NCI-H2171 treated with DMSO at 0.1 percent for 48 hours (cell line): ENCODE measurements around the gene MACROH2A1.

ENCODE experiments used
- DNase-seq: peaks from one replicate; lab custom pipeline; 2025; lab: John Stamatoyannopoulos, UW

MACROH2A1 gene

DNA sequence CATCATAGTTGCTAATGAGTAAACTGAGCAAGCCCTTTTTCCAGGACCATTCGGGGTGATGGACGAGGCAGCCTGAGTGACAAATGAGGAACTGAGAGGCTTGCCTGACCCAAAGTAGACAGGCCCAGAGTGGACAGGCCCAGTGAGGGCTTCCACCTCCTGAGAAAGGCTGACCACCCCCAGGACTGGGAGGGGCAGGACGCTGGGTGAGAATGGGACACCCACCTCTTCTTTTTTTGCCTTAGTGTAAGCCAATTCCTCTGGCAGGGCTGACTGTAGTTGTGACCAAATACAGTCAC lies 68.3 kb downstream of the MACROH2A1 start:
- DNase-seq = no peak

DNA sequence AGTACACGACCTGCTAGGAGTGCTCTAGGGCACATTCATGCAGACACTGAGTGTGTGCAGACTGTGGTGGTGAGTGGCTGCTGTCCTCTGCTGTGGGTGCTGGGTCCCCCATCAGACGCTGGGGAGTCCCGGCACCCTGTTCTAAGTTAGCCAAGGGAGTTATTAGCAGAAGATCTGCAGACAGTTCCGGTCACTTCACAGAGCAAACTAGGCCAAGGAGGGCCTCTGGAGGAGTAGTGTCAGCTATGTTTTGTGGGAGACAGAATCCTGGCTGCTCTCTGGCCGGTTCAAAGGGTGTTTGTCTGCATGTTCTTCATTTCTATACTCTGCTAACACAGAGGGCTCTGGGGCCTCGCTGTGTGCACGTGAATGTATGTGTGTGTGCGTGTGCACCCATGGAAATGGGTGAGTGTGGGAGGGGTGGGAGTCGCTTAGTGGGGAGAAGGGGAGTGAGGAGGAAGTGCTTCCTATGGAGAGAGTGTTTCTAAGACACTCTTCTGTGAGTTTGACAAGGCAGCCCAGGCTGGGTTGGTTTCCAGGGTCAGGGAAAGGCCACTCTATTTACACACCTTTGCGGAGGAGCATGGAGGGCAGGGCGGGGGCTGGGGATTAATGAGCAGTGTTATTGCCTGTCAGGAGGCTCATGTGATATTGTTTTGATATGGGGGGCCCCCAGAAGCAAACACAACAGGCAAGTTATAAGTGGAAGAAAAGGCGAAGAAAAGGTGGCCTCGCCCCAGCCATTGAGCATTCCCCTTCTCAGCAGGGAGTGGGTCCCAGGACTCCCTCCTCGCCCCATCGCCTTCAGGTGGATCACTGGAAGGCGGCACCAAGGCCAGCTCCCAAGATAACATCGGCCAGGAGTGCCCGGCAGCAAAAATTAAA lies 68.9 kb downstream of the MACROH2A1 start:
- DNase-seq = no peak

- DNase-seq = no peak
These were observed 69.7 kb downstream of the MACROH2A1 start for GRCh38 chr5:135329066-135329912.

- no peak for DNase-seq
These were observed 70.8 kb downstream of the MACROH2A1 start for GRCh38 chr5:135328128-135328687.

GRCh38 chr5:135327429-135328127 lies 71.5 kb downstream of the MACROH2A1 start:
- no peak for DNase-seq

- DNase-seq = no peak
These were observed 72.5 kb downstream of the MACROH2A1 start for GRCh38 chr5:135326296-135327254.

- no peak for DNase-seq
These were observed 74.0 kb downstream of the MACROH2A1 start for GRCh38 chr5:135324897-135325650.

- DNase-seq = no peak
These were observed 74.9 kb downstream of the MACROH2A1 start for GRCh38 chr5:135324160-135324559.

DNA sequence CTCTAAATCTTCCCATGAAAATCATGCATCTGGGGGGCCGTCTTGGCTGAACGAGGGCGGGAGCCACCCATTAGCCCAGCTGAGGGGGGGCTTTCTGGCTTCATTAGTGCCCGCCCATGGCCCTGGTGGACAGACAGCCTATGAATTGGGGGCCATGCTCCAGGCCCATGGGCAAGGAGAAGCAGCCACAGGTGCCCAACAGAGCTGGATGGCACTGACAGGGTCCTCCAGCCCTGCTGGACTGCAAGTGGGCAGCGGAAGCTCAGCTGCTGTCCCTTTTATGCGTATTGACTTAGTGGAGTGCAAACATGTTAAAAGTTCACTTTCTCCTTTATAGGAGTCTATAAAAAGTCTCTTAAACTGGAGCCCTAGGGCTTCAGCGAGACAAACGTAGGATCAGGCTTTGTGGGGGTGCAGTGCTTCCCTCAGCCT lies 75.3 kb downstream of the MACROH2A1 start:
- no peak for DNase-seq

DNA sequence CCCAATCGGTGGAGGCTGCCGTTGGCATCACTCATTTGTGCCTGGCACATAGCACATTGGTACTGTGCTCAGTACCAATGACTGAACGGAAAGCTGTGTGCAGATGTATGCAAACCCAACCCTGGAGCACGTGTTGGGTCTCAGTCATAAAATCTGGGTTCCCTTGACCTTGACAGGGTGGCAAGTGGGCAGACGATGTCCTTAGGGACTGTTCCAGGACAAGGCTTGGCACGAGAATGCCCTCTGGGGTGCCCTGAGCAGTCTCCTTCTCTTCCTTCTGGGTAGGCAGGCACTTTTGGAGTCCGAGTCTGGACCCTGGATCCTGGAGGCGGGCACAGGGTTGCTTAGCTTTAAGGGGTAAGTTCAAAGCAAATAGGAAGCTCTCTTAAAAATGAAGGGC lies 75.8 kb downstream of the MACROH2A1 start:
- no peak for DNase-seq

DNA sequence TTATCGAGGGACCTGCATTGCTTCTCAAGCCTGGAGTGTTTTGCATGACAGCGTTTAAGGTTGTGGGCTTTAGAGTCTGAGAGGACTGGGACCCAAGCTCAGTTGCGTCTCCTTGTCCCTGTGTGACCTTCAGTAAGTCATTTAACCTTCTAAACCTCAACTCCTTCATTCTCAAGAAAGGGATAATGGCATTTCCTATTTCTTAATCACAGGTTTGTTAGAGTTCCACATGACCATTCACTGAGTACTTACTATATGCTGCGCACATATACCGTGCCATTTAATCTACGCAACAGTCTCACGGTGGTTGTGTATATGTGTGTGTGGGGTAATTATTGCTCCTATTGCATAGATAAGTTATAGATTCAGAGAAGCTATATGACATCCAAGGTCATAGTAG lies 76.3 kb downstream of the MACROH2A1 start:
- no peak for DNase-seq

DNA sequence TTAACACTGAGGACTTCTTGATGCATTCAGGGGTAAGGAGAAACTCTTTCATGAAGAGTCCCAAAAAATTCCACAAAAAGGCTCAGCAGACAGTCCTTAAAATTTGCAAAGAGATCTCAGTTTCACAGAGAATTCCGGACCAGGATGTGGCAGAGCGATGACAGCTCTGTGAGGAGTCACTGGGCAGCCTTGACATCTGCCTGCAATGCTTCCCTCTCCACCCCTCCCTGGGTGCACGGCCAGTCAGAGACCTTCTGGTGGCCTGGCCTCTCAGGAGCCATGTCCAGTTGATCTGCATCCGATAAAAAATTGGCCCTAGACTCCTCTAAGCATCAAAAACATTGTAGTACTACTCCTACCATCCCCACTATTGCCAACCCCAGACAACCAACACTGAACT lies 76.8 kb downstream of the MACROH2A1 start:
- DNase-seq = no peak

DNA sequence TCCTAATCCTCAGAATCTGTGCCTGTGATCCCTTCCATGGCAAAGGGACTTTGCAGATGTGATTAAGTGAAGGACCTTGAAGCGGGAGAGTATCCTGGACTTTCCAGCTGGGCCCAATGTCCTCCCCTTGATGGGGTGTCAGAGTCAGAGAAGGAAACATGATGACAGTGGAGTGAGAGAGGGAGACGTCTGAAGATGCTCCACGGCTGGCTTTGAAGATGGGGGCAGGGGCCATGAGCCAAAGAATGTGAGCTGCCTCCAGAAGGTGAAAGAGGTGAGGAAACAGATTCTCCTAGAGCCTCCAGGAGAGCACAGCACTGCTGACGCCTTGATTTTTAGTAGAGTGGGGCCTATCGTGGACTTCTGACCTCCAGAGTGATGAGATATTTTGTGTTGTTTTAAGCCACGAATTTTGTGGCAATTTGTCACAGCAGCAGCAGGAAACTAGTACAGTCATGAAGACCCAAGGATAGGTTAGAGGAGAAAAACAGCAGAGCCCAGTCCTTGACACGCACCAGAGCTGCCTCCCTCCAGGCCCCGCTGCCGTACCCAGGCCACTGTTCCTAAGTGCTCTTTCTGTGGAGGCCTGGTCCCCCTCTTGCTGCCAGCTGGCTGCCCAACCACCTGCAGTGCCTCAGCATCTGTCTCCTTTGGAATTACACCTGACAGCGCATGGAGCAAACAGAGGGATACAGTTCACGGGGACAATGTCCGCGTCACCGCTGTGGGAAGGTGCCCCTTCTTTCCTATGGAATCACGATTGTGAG lies 78.1 kb downstream of the MACROH2A1 start:
- peak; percentile 59 for DNase-seq

DNA sequence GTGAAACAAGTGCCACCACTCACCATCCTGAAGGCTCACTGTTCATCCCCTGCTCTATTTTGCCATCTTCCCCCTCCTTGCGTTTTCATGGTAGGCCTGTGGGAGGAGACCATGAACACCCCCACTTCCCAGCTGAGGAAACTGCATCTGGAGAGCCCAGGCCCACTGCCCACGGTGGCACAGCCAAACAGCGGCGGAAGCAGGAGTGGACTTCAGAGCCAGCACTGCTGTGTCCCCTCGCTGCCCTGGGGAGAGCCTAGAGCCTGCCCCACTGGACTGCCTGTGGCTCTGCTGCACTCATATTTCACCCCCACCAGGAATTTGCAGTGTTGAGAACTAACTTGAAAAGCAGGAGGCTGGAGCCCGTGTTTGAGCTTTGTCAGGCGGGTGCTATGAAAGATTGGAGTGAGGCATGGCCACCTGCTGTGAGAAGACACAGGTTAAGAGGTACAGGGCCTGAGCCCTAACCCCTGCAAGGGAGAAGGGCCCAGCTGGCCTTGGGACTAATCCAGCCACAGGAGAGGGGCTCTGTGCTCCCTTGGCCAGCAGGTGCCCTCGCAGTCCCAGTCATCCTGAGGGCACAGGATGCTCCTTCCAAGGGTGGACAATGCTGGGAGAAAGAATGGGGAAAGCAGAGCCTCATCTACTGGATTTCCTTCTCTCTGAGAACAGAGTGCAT lies 79.0 kb downstream of the MACROH2A1 start:
- DNase-seq = no peak

- no peak for DNase-seq
These were observed 79.6 kb downstream of the MACROH2A1 start for GRCh38 chr5:135319458-135319857.

GRCh38 chr5:135318924-135319323 lies 80.1 kb downstream of the MACROH2A1 start:
- no peak for DNase-seq

- no peak for DNase-seq
These were observed 81.0 kb downstream of the MACROH2A1 start for GRCh38 chr5:135318037-135318436.

DNA sequence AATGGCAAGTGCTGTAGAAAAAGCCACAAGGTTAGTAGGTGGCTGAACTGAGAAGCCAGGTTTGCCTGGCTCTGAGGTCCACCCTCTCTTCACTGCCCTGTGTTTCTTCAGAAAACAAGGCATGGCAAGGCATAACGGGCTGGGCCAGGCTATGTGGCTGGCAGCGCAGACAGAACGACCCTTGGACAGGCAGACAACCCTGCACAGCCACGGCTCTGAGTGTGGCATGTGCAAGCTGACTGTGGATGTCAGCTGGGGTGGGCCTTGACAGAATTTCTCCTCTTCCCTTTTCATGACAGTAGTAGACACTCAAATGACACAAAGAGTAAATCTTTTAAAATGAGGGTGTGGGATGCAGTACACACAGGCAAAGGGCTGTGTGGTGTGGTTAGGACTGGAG lies 81.7 kb downstream of the MACROH2A1 start:
- DNase-seq = no peak

DNA sequence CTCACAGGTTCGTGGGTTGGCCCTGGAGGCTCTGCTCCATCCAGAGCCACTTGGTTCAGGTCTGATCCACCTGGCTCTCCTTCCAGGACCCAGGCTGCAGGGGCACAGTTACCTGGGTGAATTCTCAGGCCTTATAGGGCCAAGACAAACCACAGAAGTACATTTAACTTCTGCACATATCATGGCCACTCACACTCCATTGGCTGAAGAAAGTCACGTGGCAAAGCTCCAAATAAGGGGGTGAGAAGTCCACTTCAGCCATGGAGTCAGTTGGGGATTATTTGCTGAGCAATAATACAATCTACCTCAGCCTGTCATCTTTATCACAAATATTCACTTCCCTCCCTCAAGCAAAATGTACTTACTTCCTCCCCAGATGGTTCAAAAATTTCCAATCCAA lies 83.6 kb downstream of the MACROH2A1 start:
- DNase-seq = no peak
